ENCODE measurements around the gene LSR. TPM values are rescaled to one million over a fixed set of nuclear protein-coding genes. Genes with fewer than 3 reads are reported as not detected.

Gene LSR
- total and polyA plus RNA-seq, 7 donors = 1.7 to 5.2 (median 2.4) TPM

GRCh38 chr19:35214766-35215422 is 33.9 kb upstream of the LSR start:
- Histone ChIP-seq H3K4me1 (peaks cover 20% of the 10 kb centered on the region), H3K27ac (peak overlapping the region; percentile 62), H3K36me3 (ENCODE audit: insufficient read depth in 1 of 2, low read depth in 1 of 2) (no peaks in the 10 kb centered on the region), H3K4me3 (no peak overlapping the region), H3K27me3 (ENCODE audit: insufficient read depth in 3 of 3, low read length in 2 of 3) (no peaks in the 10 kb centered on the region), H3K9me3 (no peaks in the 10 kb centered on the region)
- ATAC-seq (no peak), DNase-seq (no peak)
- 59 to 62% (median 60%) methylated on average over 7 of the region's 7 CpGs for WGBS, 3 donors
- intact Hi-C loops (cut with DNase I) = no loop called here
- no peak for TF ChIP-seq CTCF (IDR thresholded peaks at IDR 0.05)

GRCh38 chr19:35216016-35216832 is 32.6 kb upstream of the LSR start:
- Histone ChIP-seq H3K9me3 (no peaks in the 10 kb centered on the region), H3K27me3 (ENCODE audit: insufficient read depth in 3 of 3, low read length in 2 of 3) (no peaks in the 10 kb centered on the region), H3K4me1 (peaks cover 20% of the 10 kb centered on the region), H3K27ac (no peak overlapping the region), H3K4me3 (no peak overlapping the region), H3K36me3 (ENCODE audit: insufficient read depth in 1 of 2, low read depth in 1 of 2) (no peaks in the 10 kb centered on the region)
- DNase-seq (no peak), ATAC-seq (no peak)
- WGBS, 3 donors = 57 to 69% (median 58%) methylated on average over 8 of the region's 8 CpGs
- intact Hi-C loops (cut with DNase I) = no loop called here
- no peak for TF ChIP-seq CTCF (IDR thresholded peaks at IDR 0.05)

DNA sequence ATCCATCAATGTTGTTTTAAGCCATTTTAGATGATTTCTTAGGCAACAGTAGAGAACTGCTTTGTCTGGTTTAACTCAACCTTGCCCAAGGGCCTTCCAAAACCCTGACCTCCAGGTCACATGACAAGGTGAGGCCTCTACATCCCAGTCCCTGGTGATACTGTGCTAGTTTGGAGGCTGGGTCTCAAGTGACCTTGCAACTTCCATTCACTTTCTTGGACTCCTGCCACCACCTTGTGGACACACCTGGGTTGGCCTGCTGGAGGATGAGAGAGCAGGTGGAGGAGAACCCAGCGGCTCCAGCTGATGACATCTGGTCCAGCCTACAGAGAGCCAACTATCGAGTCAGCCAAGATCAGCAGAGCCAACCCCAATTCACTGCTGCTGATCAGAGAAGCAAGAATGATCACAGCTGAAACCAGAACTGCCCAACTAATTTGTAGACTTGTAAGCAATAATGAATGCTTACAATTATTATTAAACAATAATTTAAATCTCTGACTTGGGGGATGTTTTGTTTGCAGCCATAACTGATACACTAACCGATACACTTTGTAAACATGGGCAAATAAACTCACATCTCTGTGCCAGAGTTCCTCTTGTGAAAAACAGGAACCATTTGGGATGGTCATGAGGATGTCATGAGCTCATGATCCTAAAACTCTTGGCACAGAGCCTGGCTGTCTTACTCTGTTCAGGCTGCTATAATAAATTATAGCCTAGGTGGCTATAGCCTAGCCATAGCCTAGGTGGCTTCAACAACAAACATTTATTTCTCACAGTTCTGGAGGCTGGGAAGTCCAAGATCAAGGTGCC is 31.8 kb upstream of the LSR start:
- Histone ChIP-seq H3K9me3 (no peaks in the 10 kb centered on the region), H3K27me3 (ENCODE audit: insufficient read depth in 3 of 3, low read length in 2 of 3) (no peaks in the 10 kb centered on the region), H3K27ac (no peak overlapping the region), H3K36me3 (ENCODE audit: insufficient read depth in 1 of 2, low read depth in 1 of 2) (no peaks in the 10 kb centered on the region), H3K4me3 (no peak overlapping the region), H3K4me1 (peaks cover 20% of the 10 kb centered on the region)
- no peak for TF ChIP-seq CTCF (IDR thresholded peaks at IDR 0.05)
- 45 to 54% (median 50%) methylated on average over 3 of the region's 3 CpGs for WGBS, 3 donors
- intact Hi-C loops (cut with DNase I) = no loop called here
- ATAC-seq = no peak
- no peak for DNase-seq

DNA sequence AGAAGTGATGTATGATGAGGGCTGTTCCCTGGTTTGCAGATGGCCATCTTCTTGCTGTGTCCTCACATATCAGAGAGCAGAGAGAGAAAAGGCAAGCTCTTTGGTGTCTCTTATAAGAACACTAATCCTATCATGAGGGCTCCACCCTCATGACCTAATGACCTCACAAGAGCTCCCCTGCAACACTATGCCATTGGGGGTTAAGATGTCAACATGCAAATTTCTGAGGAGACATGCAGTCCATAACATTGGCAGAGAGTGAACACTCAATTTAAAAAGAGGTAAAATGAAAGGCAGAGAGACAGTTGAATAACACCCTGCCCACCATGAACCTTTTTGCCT is 31.2 kb upstream of the LSR start:
- DNase-seq (no peak), ATAC-seq (no peak)
- Histone ChIP-seq H3K27ac (no peak overlapping the region), H3K9me3 (no peaks in the 10 kb centered on the region), H3K27me3 (ENCODE audit: insufficient read depth in 3 of 3, low read length in 2 of 3) (no peaks in the 10 kb centered on the region), H3K36me3 (ENCODE audit: insufficient read depth in 1 of 2, low read depth in 1 of 2) (no peaks in the 10 kb centered on the region), H3K4me3 (no peak overlapping the region), H3K4me1 (peaks cover 15% of the 10 kb centered on the region)
- TF ChIP-seq CTCF (IDR thresholded peaks at IDR 0.05) = no peak
- intact Hi-C loops (cut with DNase I) = no loop called here
